ENCODE results near the gene HDGFL3.

- no peak for TF ChIP-seq CTCF (IDR thresholded peaks at IDR 0.05)
- no peak for TF ChIP-seq EZH2 (IDR thresholded peaks at IDR 0.05; ENCODE audit: borderline replicate concordance, insufficient read depth, low read depth, low read length, poor library complexity, severe bottlenecking)
These were observed 7.7 kb upstream of the HDGFL3 start for GRCh38 chr15:83215306-83215705.
